SK-N-SH (cell line): ENCODE data around the gene TMEM132D. TPM values are rescaled to one million over a fixed set of nuclear protein-coding genes. Genes with fewer than 3 reads are reported as not detected.

Experiments
- CHD2 ChIP-seq: fragments of 150-350 bp; IDR thresholded peaks from 2 replicates; pipeline ENCODE4 v1.6.1; 2018; ENCODE audit warnings: low read length; ENCODE audit not compliant: partially characterized antibody
- ELF1 ChIP-seq: IDR thresholded peaks from 2 replicates; pipeline ENCODE4 v1.4.0; 2012
- EZH2phosphoT487 ChIP-seq: fragments of 200-600 bp; sonication (generic); IDR thresholded peaks from 2 replicates; pipeline ENCODE4 v1.6.1; 2017; ENCODE audit warnings: low read depth, mixed run types, mild to moderate bottlenecking, antibody characterized with exemption, moderate library complexity, borderline replicate concordance
- FOXM1 ChIP-seq: IDR thresholded peaks from 2 replicates; pipeline ENCODE4 v1.4.0; 2012; ENCODE audit warnings: low read depth, mild to moderate bottlenecking
- MAX ChIP-seq: IDR thresholded peaks from 2 replicates; pipeline ENCODE4 v1.4.0; 2012; ENCODE audit warnings: low read depth
- MEF2A ChIP-seq: IDR thresholded peaks from 2 replicates; pipeline ENCODE4 v1.4.0; 2012; ENCODE audit warnings: low read depth, borderline replicate concordance
- NFIC ChIP-seq: IDR thresholded peaks from 2 replicates; pipeline ENCODE4 v1.4.0; 2012; ENCODE audit warnings: borderline replicate concordance
- NRF1 ChIP-seq: IDR thresholded peaks from 2 replicates; pipeline ENCODE4 v1.6.1; 2012; ENCODE audit warnings: low read depth, mild to moderate bottlenecking, low read length
- PBX3 ChIP-seq: IDR thresholded peaks from 2 replicates; pipeline ENCODE4; 2012
- POLR2AphosphoS5 ChIP-seq: IDR thresholded peaks from 2 replicates; pipeline ENCODE4 v1.6.1; 2012; ENCODE audit warnings: low read depth, low read length
- SMC3 ChIP-seq: IDR thresholded peaks from 2 replicates; pipeline ENCODE4 v1.6.1; 2012; ENCODE audit warnings: low read depth, low read length, improper control_type of control experiment
- USF1 ChIP-seq: IDR thresholded peaks from 2 replicates; pipeline ENCODE4 v1.4.0; 2012; ENCODE audit warnings: low read depth, borderline replicate concordance
- ZBTB33 ChIP-seq: IDR thresholded peaks from 2 replicates; pipeline ENCODE4 v1.4.0; 2012; ENCODE audit warnings: low read depth, borderline replicate concordance
- polyA plus RNA-seq, 3 experiments: library from polyadenylated mRNA; depleted of rRNA; stranded (reverse); fragments of >200 nt; gene quantifications; 2 replicates each; pipeline ENCODE4 v1.2.3, GENCODE V29; 2012
- TF ChIP-seq, protein P1 (sequence below): fragments of 150-350 bp; IDR thresholded peaks from 2 replicates; pipeline ENCODE4 v1.6.1; 2016; ENCODE audit warnings: mild to moderate bottlenecking, low read depth, low read length

The TMEM132D gene
- polyA plus RNA-seq, 1 of the 3 experiments (the other 2 are of a cell fraction), result not detected

- TF ChIP-seq ZBTB33 (no peak), FOXM1 (no peak), PBX3 (no peak), ELF1 (no peak), MAX (no peak), CHD2 (no peak), MEF2A (no peak), USF1 (no peak), NFIC (no peak), SMC3 (no peak), POLR2AphosphoS5 (no peak), EZH2phosphoT487 (no peak), NRF1 (no peak)
- TF ChIP-seq, protein P1, sequence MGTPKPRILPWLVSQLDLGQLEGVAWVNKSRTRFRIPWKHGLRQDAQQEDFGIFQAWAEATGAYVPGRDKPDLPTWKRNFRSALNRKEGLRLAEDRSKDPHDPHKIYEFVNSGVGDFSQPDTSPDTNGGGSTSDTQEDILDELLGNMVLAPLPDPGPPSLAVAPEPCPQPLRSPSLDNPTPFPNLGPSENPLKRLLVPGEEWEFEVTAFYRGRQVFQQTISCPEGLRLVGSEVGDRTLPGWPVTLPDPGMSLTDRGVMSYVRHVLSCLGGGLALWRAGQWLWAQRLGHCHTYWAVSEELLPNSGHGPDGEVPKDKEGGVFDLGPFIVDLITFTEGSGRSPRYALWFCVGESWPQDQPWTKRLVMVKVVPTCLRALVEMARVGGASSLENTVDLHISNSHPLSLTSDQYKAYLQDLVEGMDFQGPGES, result no peak
- TF ChIP-seq, all 33 proteins: peak for 0
These were observed 818.7 kb downstream of the TMEM132D start (continued) for GRCh38 chr12:129084875-129085826.
